ENCODE measurements around the gene TACR3. TPM values are rescaled to one million over a fixed set of nuclear protein-coding genes. Genes with fewer than 3 reads are reported as not detected.
"Not testable (repeated sequence)": the region's sequence is repeated elsewhere in the genome, so short reads cannot be mapped to it uniquely, and the experiment has no call there.

TACR3 gene
- not detected in 2 replicates for total RNA-seq

DNA sequence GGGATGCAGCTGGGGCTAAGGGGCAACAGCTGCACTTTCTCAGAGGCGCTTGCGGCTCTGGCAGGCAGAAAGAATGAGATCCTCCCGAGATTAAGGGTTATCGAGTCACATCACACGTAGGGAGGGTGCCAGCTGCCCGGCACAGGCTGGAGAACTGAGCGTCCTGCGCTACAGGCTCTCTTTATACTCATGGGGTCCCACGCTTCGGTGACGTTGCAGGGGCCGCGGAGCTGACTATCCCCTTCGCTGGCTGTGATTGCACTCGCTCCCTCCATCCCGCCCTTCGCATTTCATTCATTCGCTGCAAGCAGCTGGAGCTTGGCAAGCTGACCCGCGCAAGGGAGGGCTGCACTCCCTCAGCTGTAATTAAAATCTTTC lies at the start of gene TACR3:
Gene TACR3 (minus strand): TSS at position 156 of the 378 bp plus-strand sequence. CDS start 310 bp downstream, outside the sequence.
- no peak for DNase-seq (ENCODE audit: low read depth in 2 of 2)

DNA sequence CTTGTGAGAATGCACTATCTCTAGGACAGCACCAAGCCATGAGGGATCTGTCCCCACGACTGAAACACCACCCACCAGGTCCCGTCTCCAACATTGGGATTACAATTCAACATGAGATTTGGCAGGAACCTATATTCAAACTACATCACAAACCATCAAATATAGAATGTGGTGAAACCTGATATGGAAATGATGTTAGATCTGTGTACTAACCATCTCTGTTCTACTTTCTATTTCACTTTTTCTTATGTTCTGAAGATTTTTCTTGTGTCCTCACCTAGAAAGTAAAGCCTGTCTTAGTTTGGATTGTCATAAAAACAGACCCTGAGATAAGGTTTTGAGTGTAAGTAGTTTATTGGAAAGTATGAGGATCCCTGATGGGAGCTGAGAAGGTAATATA lies 37.8 kb upstream of the TACR3 start:
- DNase-seq (ENCODE audit: low read depth in 2 of 2): no peak

- DNase-seq (ENCODE audit: low read depth in 2 of 2): no peak
Measured at GRCh38 chr4:103756741-103757140, 37.0 kb upstream of the TACR3 start.

DNA sequence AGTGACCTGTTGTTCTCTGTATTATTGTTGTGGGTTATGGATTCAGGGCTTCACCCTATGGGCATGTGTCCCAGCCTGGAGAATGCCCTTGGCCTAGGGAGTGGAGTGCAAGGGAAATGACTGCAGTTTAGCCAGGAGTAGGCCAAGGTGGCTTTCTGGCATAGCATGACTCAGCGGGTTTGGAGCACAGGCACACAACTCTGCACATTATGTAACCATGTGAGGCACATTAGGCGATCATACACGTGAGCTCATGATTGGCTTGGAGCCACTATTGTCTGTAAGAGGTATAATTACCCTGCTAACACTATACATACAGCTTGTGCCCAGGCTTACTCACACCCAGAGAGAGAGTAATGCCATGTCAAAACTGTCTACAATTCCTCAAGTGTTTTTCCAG lies 35.1 kb upstream of the TACR3 start:
- peak; percentile 37 to 87 for DNase-seq (ENCODE audit: low read depth in 2 of 2)

DNA sequence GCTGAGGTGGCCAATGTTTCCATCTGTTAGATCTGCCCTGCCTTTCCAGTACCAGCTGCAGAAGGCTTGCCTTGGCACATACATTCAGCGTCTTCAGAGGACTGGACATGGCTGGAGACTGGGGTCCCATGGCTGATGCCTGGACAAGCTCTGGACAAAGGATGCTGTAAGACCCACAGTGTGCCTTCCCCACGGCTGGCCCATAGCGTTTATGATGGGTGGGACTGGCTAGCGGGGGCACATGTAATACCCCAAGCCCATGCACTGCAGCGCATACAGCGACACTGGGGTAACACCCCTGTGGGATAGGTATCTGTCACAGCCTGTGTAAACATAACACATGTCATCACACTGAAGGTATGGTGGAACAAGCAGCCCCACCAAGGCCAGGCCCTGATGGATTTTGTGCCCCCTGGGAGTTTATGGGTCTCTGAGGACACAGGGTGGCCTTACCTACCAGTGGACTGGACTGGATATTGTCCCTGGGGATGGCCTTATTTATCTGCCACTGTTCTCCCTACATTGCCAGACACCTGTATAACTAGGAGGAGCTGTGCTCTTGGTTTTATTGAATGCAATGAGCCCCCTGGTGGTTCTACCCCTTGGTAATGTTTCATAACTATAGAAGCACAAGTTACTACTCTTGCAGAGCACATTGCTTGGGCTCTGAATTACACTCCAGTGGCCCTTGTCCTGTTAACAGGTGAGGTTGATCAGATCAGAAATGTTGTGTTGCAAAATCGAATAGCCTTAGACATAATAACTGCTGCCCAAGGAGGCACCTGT lies 34.3 kb upstream of the TACR3 start:
- no peak for DNase-seq (ENCODE audit: low read depth in 2 of 2)

DNA sequence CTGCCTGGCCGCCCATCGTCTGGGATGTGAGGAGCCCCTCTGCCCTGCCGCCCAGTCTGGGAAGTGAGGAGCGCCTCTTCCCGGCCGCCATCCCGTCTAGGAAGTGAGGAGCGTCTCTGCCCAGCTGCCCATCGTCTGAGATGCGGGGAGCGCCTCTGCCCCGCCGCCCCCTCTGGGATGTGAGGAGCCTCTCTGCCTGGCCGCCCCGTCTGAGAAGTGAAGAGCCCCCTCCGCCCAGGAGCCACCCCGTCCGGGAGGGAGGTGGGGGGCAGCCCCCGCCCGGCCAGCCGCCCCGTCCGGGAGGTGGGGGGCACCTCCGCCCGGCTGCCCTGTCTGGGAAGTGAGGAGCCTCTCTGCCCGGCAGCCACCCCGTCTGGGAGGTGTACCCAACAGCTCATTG lies 3.4 kb upstream of the TACR3 start:
- DNase-seq (ENCODE audit: low read depth in 2 of 2): not testable (repeated sequence)

GRCh38 chr4:103721251-103721650 lies 1.5 kb upstream of the TACR3 start:
- DNase-seq (ENCODE audit: low read depth in 2 of 2): no peak

DNA sequence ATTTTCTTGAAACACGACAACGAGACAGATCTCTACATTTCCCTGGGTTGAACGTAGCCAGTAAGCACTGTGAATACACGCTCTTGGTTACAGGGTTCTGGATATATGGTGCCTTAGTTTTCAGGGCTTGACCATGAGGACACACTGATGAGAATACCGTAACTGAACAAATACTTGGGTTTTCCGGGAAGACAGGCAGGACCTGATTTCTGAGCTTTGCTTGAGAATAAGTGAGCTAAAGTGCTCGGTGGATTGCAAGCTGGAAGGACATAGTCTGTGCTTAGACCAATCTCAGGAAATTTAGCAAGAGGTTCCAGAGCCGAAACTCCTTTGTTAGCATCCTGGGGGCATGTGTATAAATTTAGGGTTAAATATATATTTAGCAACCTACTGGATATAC lies 876 bp upstream of the TACR3 start:
- DNase-seq (ENCODE audit: low read depth in 2 of 2): no peak

GRCh38 chr4:103719105-103719829 lies 518 bp downstream of the TACR3 start:
- peak in 1 of 2 donors; percentile 0 for DNase-seq (ENCODE audit: low read depth in 2 of 2)

GRCh38 chr4:103692615-103693014 lies 27.2 kb downstream of the TACR3 start:
- DNase-seq (ENCODE audit: low read depth in 2 of 2): no peak

- DNase-seq (ENCODE audit: low read depth in 2 of 2): no peak
Measured at GRCh38 chr4:103673983-103674382, 45.8 kb downstream of the TACR3 start.

DNA sequence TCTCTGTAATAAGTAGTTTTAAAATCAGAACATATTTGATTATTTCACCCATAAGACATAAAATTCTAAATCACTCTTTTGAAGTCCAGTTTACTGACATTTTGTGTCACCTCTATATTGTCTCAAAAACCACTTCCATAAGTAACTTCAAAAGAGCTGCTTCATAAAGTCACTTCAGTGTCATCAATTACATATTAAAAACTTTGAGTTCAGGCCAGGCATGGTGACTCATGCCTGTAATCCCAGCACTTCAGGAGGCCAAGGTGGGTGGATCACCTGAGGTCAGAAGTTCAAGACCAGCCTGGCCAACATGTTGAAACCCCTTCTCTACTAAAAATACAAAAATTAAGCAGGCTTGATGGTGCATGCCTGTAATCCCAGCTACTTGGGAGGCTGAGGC lies 53.0 kb downstream of the TACR3 start:
- not testable (repeated sequence) for DNase-seq (ENCODE audit: low read depth in 2 of 2)

DNA sequence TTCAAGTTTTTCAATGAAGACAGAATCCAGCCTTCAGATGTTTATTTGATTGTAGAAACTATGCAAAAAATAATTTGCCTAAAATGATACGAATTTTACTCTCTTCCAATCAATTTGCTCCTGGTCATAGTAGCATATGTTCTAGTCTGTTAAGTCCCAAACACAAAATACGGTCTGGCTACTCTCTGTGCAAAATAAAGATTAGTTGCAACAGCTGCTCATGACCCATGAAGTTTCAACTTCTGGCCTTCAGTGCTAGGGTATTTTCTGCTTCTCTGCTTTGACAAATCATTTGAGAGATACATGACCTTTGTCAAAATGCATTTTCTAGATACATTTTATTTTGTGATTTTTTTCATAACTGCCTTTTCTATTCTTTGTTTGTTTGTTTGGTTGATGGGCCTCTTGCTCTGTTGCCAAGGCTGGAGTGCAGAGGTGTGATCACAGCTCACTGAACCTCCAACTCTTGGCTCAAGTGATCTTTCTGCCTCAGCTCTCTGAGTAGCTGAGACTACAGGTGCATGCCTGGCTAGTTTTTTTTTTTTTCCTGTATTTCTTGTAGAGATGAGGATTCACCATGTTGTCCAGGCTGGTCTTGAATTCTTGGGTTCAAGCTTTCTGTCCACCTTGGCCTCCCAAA lies 55.2 kb downstream of the TACR3 start:
- no peak for DNase-seq (ENCODE audit: low read depth in 2 of 2)

DNA sequence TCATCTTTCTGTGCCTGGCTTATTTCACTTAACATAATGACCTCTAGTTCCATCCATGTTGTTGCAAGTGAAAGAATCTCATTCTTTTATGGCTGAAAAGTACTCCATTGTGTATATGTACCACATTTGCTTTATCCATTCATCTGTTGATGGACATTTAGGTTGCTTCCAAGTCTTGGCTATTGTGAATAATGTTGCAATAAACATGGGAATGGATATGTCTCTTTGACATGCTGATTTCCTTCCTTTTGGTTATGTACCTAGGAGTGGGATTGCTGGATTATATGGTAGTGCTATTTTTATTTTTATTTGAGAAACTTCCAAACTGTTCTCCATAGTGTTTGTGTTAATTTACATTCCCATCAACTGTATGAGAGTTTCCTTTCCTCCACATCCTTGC lies 71.2 kb downstream of the TACR3 start:
- no peak for DNase-seq (ENCODE audit: low read depth in 2 of 2)

DNA sequence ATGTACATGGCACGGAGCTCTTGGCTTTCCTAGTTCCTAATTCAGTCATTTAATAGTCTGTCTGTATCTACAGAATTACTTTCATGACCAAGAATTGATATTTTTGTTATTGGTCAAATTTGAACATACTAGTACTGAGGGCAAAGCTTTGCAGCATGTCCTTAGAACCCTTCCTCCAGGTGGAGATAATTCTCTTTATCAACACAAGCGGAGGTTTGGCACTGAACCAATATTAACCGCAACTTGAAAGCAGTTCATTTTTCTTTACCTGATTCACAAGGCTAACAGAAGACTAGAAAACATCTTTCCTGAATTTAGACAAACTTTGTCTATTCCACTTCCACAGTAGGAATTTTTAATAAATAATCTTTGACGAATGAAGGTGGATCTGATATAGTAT lies 73.8 kb downstream of the TACR3 start:
- DNase-seq (ENCODE audit: low read depth in 2 of 2): no peak

GRCh38 chr4:103634236-103634635 lies 85.5 kb downstream of the TACR3 start:
- no peak for DNase-seq (ENCODE audit: low read depth in 2 of 2)

DNA sequence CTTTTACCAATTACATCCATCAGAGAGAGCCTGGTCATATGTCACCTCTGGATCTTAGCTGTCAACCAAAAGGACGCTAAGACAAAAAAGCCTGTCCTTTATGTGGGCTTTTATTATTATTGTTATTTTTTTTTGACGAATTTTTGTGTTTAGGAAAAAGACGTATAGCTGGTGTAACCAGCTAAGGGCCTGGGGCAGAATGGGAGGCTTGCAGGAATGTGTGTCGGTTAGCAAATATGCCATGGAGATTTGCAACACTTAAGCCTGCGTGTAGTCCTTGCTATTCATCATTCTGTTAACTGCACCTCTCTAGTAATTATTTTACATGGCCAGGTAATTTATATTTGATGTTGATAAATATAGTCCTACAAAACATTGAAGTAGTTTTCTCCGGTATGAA lies 93.5 kb downstream of the TACR3 start:
- DNase-seq (ENCODE audit: low read depth in 2 of 2): no peak

GRCh38 chr4:103591841-103592240 lies 127.9 kb downstream of the TACR3 start:
- DNase-seq (ENCODE audit: low read depth in 2 of 2): no peak

DNA sequence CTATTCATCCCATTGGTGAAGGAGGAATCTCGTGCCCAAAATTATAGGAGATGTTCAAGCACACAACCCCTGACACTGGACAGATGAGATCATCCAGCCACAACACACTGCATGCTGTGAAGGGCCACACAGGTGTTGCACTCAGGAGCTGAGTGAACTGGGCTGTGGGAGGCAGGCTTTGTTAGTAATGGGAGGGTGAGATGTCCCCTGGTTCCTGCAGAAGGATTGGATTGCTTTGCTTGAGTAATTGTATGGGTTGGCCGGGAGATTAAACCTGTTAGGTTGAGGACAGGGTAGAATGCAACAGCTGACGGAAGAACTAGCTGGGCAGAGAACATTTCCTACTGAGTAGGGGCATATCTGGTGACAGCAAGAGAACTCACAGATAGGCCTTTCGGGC lies 152.2 kb downstream of the TACR3 start:
- no peak for DNase-seq (ENCODE audit: low read depth in 2 of 2)

DNA sequence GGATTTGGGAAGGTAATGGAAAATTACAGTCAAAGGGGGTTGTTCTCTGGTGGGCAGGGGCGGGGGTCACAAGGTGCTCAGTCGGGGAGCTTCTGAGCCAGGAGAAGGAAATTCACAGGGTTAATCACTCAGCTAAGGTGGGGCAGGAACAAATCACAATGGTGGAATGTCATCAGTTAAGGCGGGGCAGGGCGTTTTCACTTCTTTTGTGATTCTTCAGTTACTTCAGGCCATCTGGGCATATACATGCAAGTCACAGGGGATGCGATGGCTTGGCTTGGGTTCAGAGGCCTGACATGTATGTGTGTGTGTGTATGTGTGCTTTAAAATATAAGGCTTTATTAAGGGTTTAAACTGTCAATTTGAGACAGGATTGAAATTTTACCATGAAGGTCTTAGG lies 160.6 kb downstream of the TACR3 start:
- DNase-seq (ENCODE audit: low read depth in 2 of 2): not testable (repeated sequence)
